Fibroblast of the aortic adventitia (primary cell): ENCODE results near the gene ATG9A. TPM values are rescaled to one million over a fixed set of nuclear protein-coding genes. Genes with fewer than 3 reads are reported as not detected.

Experiments
- DNase-seq: peaks from one replicate; pipeline ENCODE4 v3.0.0-alpha.2; 2010; ENCODE audit warnings: low read depth
- H3K4me3 ChIP-seq: 2 replicates; pipeline ENCODE4 v1.5.1; 2011; ENCODE audit warnings: low read depth, mild to moderate bottlenecking, control low read depth, low read length, moderate library complexity
- CTCF ChIP-seq: IDR thresholded peaks from 2 replicates; pipeline ENCODE4 v1.5.1; 2011; ENCODE audit warnings: mild to moderate bottlenecking, low read length, control low read depth, inconsistent platforms; ENCODE audit not compliant: insufficient read depth
- total RNA-seq: library from RNA; depleted of rRNA; stranded (reverse); fragments of >200 nt; gene quantifications from 2 replicates; pipeline ENCODE4 v1.2.3, GENCODE V29; 2012; ENCODE audit warnings: low replicate concordance

Gene ATG9A
- total RNA-seq, 1 donor = 56.9 TPM

- H3K4me3 ChIP-seq = no peak overlapping the region
- no peak for DNase-seq
- TF ChIP-seq CTCF = no peak
These were observed 42.9 kb upstream of the ATG9A start for GRCh38 chr2:219272356-219272755.

- no peak overlapping the region for H3K4me3 ChIP-seq
- no peak for DNase-seq
- no peak for TF ChIP-seq CTCF
These were observed 41.6 kb upstream of the ATG9A start for GRCh38 chr2:219271021-219271420.

GRCh38 chr2:219270055-219270372 is 40.6 kb upstream of the ATG9A start:
- TF ChIP-seq CTCF = no peak
- no peak overlapping the region for H3K4me3 ChIP-seq
- no peak for DNase-seq

- no peak overlapping the region for H3K4me3 ChIP-seq
- DNase-seq = no peak
- TF ChIP-seq CTCF = no peak
These were observed 40.1 kb upstream of the ATG9A start for GRCh38 chr2:219269362-219270054.

- H3K4me3 ChIP-seq = no peak overlapping the region
- DNase-seq = no peak
- no peak for TF ChIP-seq CTCF
These were observed 38.9 kb upstream of the ATG9A start for GRCh38 chr2:219268294-219268693.

GRCh38 chr2:219266886-219267285 is 37.5 kb upstream of the ATG9A start:
- no peak for TF ChIP-seq CTCF
- no peak for DNase-seq
- H3K4me3 ChIP-seq = no peak overlapping the region

GRCh38 chr2:219266232-219266631 is 36.8 kb upstream of the ATG9A start:
- no peak for DNase-seq
- H3K4me3 ChIP-seq = no peak overlapping the region
- no peak for TF ChIP-seq CTCF
